ENCODE data around the gene HMCN1.

HMCN1 gene

DNA sequence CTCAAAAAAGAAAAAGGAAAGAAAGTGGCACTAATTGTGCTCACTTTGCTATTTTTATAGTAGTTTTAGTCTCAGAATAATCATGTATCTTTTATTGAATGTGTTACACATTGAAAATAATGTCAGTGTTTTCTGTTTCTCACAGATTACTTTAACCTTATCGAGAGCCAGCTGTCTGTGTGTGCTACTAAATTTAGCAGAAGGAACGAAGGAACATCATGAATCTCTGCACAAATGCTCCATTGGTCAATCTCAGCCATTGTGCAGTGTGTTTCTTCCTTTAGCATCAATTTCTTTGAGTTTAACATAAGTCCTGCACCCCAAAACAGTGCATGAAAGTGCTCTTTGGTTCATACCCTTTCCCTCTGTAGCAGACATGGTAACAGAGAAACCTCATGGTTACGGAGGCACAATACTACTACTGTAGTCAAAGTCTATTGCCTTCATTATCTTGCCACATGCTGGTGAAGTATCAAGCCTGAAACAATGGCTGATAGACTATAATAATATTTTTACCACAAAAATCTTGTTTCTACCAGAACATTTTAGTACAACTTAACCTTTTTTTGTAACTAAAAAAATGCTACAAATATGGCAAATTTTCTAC lies 310.0 kb downstream of the HMCN1 start:
- DNase-seq: no peak

DNA sequence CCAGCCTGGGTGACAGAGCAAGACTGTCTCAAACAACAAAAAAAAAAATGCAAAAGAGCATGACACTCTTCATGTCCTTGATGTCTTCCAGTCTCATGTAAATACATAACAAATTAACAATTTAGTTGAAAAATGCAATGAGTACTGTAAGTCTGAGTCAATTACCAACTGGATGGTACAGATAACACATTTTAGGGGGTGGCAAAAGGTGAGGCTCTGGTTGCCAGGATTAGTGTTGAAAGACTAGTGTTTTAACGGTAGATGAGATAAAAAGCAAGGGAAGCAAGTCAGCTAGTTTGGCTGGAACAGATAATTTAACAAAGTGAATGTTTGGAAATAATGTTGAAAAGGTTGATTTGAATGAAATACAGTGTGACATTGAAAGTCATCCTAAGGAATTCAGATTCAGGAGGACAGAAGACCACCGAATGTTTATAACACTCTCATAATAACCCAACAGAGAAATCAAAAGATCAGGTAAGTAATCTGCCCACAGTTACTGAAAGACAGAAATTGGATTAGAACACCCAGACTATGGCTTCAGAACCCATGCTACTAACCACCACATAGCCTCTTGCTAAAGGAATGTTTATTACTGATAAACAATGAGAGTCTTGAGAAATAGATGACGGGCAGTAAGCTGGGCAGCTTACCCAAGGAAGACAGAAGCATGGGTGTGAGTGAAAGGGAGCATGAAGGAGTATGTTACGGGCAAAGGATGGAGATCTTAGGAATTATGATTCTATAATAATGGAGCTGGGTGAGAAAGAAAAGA lies 312.4 kb downstream of the HMCN1 start:
- no peak for DNase-seq

DNA sequence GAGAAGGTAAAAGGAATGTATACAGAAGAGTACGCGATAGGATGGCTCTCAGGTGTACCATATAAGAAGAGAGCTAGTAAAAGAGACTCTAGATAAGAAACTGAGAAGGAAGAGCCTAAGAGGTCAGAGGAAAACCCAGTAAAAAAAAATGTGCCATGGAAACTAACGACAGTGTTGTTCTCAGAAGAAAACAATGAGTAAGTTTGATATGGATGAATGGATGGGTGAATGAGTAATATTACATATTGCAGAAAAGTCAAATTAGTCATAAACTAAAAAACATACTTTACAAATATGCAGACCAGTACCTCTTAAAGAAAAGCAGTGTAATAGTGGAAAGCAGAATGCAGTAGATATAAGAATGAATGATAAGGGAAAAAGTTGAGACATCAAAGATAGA lies 316.2 kb downstream of the HMCN1 start:
- no peak for DNase-seq

- DNase-seq: no peak
Measured at GRCh38 chr1:186054003-186054402, 319.8 kb downstream of the HMCN1 start.

DNA sequence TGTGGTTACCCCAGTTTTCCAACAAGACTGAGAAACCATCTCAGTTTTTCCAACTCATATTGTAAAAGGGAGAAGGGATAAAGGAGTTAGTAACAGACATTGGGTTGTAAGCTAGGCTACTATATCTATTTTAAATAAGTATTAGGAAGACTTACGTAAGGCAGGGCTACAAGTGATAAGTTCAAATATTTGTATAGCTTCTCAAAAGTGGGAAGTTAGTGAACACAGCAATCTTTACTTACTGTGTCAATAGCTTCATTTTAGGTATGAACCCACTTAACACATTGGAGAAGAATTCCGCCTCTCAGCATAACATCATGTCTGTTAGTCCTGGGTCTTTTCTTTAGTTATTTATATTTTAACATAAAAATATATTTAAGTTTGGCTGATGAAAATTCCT lies 320.7 kb downstream of the HMCN1 start:
- DNase-seq: no peak

DNA sequence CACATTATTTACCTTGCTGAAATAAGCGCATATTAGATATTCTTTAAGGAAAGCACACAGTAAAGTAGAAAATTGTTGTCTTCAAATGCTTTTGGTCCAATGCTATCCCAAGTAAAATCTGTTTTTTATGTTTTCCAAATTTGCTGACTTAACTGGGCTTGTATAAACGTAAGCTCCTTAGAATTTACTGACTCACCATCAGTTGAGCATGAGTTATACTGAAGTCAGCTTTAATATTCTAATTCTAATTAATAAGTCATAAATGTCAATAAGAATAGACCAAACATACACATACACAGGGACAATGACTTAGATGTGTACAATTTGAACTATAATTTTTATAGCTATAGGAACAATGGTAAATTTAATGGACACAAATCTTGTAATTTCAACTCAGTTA lies 321.7 kb downstream of the HMCN1 start:
- DNase-seq: no peak

GRCh38 chr1:186057086-186057485 lies 322.9 kb downstream of the HMCN1 start:
- no peak for DNase-seq

GRCh38 chr1:186059311-186059710 lies 325.1 kb downstream of the HMCN1 start:
- no peak for DNase-seq

DNA sequence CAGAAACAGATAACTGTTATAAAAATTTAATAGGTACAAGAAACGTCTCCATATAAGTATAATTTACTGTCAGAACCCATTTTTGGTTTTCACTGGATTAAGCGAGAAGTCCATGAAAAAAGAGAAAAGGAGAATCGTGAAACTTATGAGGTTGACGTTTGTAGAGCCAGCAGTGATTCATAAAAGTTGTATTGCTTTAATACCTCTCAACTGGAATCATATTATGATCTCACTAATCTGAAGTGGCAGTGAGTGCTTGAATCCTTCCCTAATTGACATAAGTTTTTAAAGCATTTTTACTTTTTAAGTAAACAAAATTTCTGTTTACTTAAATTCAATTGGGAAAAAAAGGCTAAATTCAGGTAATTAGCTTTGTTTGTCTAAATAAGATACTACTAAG lies 325.6 kb downstream of the HMCN1 start:
- DNase-seq: no peak

DNA sequence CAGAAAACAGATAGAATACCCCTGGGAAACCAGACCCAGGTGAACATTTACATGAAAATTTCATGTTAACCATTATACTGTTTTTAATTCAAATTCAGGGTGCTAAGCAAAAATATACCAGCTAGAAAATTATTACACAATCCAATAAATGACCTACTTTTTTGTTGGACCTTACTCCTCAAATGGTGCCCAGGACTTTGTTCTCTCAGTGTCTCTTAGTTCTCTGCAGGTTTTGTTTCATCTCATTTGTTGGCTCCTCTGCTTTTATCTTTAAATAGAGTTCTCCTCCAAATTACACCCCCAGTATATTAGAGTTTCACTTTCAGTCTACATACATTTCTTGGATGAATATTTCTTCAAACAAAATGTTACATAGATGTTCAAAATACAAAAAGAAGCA lies 326.0 kb downstream of the HMCN1 start:
- no peak for DNase-seq

DNA sequence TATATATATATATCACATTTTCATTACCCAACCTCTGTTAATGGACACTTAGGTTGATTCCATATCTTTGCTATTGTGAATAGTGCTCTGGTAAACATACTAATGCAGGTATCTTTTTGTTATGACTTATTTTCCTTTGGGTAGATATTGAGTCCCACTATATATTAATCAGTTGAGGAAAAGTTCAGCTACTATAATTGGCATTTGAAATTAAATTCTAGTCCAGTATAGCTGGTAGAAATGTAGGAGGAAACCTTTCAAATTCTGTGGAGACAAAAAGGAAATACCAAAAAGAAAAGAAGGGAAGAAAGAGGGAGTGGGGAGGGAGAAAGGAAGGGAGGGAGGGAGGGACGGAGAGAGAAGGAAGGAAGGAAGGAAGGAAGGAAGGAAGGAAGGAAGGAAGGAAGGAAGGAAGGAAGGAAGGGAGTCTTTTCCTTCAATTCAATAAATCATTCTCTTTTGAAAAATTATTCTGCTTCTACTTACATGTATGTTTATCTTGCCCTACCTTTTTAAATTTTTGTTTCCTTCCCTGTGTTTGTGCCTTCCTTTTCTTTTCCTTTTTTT lies 329.0 kb downstream of the HMCN1 start:
- no peak for DNase-seq

GRCh38 chr1:186066411-186066810 lies 332.2 kb downstream of the HMCN1 start:
- no peak for DNase-seq

DNA sequence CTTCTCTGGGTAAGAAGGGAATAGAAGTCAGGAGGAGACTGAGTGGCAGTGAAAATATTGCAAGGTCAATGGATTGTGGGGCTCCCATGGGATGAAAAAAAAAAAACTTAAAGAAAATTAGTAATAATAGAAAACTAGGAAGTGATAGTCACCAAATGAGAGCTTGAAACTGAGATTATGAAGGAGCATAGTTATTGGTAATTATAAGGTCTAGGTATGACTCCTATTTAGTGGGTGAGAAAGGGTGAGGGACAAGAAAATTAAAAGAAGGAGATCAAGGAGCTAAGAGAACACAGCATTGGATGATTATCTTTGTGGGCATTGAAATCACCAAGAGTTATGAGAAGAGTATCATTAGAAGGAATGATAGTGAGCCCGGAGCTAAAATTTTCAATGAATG lies 339.5 kb downstream of the HMCN1 start:
- no peak for DNase-seq

- DNase-seq: no peak
Measured at GRCh38 chr1:186076006-186076405, 341.8 kb downstream of the HMCN1 start.

DNA sequence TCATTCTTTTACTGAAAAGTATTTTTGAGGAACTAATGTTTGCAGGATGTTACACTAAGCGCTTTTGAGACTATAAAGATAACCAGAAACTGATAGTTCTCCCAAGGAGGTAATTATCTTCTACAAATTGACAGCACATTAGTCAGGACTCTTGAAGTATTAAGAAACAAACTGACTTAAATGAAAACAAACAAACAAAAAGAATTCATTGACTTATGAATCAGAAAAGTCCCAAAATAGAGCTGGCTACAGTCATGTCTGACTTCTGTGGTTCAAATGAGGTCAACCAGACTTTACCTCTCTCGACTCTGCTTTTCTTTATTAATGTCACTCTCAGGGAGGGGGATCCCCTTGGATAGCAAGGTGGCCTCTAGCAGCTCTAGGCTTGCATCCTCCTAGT lies 344.1 kb downstream of the HMCN1 start:
- no peak for DNase-seq

- DNase-seq: no peak
Measured at GRCh38 chr1:186079084-186079684, 345.0 kb downstream of the HMCN1 start.

DNA sequence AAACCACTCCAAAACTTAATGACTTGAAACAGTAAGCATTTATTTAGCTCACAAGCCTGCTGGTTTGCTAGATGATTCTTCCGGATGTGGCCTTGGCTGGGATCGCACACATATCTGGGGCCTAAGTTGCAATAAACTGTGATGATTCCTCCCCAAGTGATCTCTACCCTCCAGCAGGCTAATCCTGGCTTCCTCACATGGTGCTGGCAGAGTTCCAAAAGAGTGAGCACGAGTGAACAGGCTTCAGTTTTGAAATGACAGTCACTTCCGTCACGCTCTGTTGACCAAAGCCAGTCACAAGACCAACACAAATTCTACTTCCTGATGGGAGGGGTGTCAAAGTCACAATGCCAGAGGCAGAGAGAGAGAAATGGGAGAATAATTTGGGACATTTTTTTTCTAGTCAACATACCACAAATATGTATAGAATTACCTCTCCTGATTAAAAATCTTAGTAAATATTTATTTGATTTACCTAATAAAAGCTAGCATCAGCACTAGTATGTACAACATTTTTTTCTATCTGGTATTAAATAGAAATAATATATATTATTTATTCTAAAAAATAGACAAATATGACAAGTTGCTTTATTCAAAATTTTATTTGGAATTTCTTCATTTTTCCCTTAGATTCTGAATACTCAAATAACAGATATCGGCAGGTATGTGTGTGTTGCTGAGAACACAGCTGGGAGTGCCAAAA lies 348.2 kb downstream of the HMCN1 start:
- no peak for DNase-seq

DNA sequence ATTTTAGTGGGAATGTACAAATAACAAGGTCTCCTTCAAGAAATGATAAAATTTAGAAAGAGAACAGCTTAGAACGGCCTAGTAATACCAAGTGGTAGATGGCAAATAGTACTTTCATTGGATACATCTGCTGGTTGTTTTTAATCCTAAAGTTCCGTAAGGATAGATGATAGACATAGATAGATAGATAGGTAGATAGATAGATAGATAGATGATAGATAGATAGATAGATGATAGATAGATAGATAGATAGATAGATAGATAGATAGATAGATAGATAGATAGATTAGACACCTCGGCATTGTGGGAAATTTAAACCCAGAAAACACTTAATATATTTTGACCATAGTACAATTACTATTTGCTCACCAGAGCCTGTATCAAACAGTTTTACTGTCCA lies 352.4 kb downstream of the HMCN1 start:
- DNase-seq: no peak

DNA sequence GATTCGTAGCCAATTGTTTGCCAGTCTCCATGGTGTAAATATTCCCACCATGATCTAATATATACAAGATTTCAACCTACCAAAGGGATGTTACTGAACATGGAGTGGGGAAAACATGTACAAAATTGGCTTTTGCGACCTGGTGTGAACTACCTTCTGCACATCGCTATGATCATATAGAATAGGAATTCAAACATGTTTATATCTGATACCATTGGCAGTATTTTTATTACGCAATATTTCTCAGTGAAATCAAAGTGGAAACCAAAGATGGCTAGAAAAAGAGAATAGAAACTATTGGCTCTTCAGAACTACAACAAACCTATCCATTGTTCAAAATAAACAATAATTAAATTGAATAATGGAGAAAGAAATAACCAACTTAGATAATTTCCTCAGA lies 355.7 kb downstream of the HMCN1 start:
- no peak for DNase-seq

DNA sequence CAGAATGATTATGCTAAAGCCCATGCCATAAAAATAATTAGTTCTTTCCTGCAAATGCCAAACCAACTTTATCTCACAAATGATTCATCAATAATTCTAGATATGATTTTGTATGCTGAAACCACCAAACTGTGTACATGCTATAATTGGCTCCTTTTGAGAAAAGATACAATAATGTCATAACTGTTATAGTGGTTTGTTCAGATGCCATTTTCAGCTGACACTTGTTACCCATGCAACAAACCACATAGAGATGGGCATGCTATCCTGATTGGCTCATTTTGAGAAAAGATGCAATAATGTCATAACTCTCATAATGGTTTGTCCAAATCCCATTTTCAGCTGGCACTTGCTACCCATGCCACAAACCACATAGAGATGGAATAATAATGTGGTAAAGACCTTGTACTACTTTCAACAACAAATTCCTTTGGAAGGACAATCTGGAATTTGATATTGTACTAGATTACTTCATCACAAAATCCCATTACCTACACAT lies 357.1 kb downstream of the HMCN1 start:
- no peak for DNase-seq

DNA sequence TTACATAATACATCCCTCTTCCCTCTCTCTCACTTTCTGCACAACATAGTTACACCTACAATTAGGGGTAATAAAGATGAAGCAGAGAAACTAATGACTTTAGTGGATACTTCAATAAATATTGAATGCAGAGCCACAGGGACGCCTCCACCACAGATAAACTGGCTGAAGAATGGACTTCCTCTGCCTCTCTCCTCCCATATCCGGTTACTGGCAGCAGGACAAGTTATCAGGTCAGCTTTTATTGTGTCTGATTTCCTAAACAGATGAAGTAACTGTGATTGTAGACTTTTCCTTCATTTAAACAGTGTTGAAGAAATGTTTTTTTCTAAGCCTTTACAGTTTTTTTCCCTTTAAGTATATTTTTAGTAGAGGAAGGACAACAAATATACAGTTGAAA lies 359.2 kb downstream of the HMCN1 start:
- no peak for DNase-seq

GRCh38 chr1:186094172-186094571 lies 360.0 kb downstream of the HMCN1 start:
- DNase-seq: no peak
